ENCODE data around the gene PTDSS2.
"Not testable (repeated sequence)": the region's sequence is repeated elsewhere in the genome, so short reads cannot be mapped to it uniquely, and the experiment has no call there.

Gene PTDSS2

DNA sequence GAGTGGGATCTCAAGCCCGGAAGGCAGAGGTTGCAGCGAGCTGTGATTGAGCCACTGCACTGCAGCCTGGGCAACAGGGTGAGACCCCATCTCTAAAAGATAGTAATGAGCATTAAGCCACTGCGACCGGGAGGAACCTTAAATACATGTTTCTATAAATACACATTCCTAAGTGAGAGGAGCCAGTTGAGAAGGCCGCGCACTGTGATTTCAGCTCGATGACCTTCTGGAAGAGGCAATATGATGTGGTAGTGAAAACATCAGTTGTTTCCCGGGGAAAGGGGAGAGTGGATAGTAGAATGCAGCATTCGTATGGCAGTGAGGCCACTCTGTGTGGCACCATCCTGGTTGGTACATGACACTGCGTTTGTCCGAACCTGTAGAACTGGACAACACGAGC, 18.0 kb downstream of the PTDSS2 start:
- no peak for DNase-seq (ENCODE audit: low read depth)
- TF ChIP-seq, protein P1, sequence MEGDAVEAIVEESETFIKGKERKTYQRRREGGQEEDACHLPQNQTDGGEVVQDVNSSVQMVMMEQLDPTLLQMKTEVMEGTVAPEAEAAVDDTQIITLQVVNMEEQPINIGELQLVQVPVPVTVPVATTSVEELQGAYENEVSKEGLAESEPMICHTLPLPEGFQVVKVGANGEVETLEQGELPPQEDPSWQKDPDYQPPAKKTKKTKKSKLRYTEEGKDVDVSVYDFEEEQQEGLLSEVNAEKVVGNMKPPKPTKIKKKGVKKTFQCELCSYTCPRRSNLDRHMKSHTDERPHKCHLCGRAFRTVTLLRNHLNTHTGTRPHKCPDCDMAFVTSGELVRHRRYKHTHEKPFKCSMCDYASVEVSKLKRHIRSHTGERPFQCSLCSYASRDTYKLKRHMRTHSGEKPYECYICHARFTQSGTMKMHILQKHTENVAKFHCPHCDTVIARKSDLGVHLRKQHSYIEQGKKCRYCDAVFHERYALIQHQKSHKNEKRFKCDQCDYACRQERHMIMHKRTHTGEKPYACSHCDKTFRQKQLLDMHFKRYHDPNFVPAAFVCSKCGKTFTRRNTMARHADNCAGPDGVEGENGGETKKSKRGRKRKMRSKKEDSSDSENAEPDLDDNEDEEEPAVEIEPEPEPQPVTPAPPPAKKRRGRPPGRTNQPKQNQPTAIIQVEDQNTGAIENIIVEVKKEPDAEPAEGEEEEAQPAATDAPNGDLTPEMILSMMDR (IDR thresholded peaks at IDR 0.05; ENCODE audit: control insufficient read depth, extremely low read depth, insufficient read depth): no peak
- H3K4me3 ChIP-seq (ENCODE audit: low read depth, low read length): no peak overlapping the region

DNA sequence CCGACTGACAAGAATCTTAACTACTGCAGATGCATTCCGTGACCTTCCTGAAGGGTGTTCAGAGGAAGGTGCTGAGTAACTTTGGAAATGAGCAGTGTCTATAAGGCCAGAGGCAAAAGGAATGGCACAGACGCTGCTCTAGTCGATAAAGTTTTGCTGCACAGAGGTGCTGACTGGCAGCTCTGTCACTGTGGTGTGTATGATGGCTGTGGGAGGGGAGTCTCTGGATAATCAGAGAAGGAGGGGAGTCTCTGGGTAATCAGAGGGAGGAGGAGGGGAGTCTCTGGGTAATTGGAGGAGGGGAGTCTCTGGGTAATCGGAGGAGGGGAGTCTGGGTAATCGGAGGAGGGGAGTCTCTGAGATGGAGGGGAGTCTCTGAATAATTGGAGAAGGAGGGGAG, 18.4 kb downstream of the PTDSS2 start:
- H3K4me3 ChIP-seq (ENCODE audit: low read depth, low read length): no peak overlapping the region
- TF ChIP-seq, protein P1 (IDR thresholded peaks at IDR 0.05; ENCODE audit: control insufficient read depth, extremely low read depth, insufficient read depth): no peak
- DNase-seq (ENCODE audit: low read depth): no peak

DNA sequence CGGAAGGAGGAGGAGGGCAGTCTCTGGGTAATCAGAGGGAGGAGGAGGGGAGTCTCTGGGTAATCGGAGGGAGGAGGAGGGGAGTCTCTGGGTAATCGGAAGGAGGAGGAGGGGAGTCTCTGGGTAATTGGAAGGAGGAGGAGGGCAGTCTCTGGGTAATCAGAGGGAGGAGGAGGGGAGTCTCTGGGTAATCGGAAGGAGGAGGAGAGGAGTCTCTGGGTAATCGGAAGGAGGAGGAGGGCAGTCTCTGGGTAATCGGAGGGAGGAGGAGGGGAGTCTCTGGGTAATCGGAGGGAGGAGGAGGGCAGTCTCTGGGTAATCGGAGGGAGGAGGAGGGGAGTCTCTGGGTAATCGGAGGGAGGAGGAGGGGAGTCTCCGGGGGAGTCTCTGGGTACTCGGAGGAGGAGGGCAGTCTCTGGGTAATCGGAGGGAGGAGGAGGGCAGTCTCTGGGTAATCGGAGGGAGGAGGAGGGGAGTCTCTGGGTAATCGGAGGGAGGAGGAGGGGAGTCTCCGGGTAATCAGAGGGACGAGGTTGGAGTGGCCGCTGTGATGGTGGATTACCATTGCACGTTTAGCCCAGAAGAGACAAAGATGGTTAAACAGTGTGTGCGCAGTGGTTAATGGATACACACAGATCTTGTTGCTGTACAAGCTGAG, 19.1 kb downstream of the PTDSS2 start:
- not testable (repeated sequence) for DNase-seq (ENCODE audit: low read depth)
- H3K4me3 ChIP-seq (ENCODE audit: low read depth, low read length): peak overlapping the region; percentile 46

DNA sequence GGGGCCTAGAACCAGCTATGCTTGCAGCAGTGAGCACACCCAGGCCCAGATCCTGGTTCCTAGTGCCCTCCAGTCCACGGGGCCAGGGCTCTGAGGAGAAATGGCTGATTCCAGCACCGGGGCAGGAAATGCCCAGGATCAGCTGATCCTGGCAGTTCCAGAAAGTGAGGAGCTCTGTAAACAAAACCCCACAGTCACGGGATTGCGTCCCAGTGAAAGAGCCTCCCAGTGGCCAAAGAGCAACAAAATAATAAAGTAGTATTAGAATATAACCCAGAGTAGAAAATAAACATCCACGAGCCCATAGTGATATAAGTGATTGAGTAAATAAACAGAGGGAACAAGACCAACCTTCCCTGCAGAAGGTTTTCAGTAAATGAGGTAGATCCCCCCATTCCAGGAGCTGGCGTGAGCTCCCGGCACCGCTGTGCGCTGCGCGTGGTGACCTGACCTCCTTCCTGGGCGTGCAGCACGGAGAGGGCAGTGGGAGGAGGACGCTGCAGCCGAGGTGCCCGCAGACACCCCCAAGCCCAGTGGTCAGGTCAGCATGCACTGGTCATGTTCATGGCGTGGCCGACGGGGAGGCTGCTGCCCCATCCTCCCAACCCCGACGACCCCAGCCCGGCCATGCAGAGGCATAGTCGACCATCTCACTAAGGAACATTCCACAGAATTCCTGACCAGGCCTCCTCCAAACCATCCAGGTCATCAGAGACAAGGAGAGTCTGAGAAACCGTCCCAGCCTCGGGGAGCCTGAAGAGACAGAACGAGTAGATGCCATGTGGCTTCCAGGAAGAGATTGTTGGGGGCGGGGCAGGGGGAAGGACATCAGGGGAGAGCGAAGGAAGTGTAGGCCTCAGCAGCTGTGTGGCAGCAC, 19.8 kb downstream of the PTDSS2 start:
- H3K4me3 ChIP-seq (ENCODE audit: low read depth, low read length): peak overlapping the region; percentile 46
- TF ChIP-seq, protein P1 (IDR thresholded peaks at IDR 0.05; ENCODE audit: control insufficient read depth, extremely low read depth, insufficient read depth): peak; percentile 53
- peak; percentile 75 for DNase-seq (ENCODE audit: low read depth)

DNA sequence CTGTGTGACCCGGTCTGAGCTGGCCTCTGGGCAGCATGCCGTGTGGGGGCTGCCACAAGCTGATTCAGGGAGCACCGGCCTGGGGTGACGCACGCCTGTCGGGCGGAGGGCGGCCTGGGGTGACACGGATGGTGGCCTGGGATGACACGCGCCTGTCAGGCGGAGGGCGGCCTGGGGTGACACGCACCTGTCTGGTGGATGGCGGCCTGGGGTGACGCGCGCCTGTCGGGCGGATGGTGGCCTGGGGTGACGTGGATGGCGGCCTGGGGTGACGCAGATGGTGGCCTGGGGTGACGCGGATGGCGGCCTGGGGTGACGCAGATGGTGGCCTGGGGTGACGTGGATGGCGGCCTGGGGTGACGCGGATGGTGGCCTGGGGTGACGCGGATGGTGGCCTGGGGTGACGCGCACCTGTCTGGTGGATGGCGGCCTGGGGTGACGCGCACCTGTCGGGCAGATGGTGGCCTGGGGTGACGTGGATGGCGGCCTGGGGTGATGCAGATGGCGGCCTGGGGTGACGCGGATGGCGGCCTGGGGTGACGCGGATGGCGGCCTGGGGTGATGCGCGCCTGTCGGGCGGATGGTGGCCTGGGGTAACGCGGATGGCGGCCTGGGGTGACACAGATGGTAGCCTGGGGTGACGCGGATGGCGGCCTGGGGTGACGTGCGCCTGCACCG, 21.5 kb downstream of the PTDSS2 start:
- no peak overlapping the region for H3K4me3 ChIP-seq (ENCODE audit: low read depth, low read length)
- no peak for DNase-seq (ENCODE audit: low read depth)
- TF ChIP-seq, protein P1 (IDR thresholded peaks at IDR 0.05; ENCODE audit: control insufficient read depth, extremely low read depth, insufficient read depth): no peak

DNA sequence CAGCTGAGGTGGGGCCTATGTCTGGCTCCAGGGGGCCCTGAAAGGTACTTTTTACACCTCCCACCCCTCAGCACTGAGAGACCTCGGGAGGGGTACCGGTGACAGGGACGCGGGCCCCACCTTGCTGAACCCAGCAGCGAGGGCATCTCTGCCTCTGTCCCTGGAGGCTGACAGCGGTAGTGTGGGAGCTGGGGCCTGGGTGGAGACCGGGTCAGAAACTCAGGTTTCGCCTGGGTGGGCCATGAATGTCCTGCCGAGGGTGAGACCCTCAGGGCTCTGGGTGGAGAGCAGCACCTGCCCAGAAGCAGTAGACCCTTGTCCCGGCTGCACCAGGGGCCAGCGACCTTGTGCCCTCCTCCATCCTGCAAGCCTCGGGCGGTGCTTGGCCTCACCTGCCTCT, 22.2 kb downstream of the PTDSS2 start:
- H3K4me3 ChIP-seq (ENCODE audit: low read depth, low read length): no peak overlapping the region
- no peak for DNase-seq (ENCODE audit: low read depth)
- TF ChIP-seq, protein P1 (IDR thresholded peaks at IDR 0.05; ENCODE audit: control insufficient read depth, extremely low read depth, insufficient read depth): no peak

DNA sequence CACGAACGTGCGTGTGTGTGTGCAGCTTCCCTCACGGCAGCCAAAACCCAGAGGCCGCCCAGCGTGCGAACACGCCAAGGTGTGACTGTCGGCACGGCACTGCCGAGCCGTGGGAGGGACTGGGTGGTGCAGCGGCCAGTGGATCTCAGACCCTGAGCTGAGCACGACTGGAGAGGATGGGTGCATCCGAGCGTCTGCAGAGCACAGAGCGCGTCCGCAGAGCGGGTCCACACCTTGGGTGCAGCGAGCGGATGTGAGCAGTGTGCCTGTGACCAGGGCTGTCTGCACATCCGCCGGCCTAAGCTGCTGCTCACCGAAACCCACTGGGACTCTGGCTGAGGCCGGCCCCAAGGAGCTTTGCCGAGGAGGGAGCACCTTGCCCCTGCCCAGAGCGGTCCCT, 22.7 kb downstream of the PTDSS2 start:
- TF ChIP-seq, protein P1 (IDR thresholded peaks at IDR 0.05; ENCODE audit: control insufficient read depth, extremely low read depth, insufficient read depth): no peak
- DNase-seq (ENCODE audit: low read depth): no peak

More for the DNA sequence above, 22.7 kb downstream of the PTDSS2 start:
- H3K4me3 ChIP-seq (ENCODE audit: low read depth, low read length): no peak overlapping the region
